ENCODE data around the gene PRPS1.
"Not testable (repeated sequence)": the region's sequence is repeated elsewhere in the genome, so short reads cannot be mapped to it uniquely, and the experiment has no call there.

PRPS1 gene

GRCh38 chrX:107630031-107630689 is 1.9 kb downstream of the PRPS1 start:
- no peak for DNase-seq (ENCODE audit: low read depth)

DNA sequence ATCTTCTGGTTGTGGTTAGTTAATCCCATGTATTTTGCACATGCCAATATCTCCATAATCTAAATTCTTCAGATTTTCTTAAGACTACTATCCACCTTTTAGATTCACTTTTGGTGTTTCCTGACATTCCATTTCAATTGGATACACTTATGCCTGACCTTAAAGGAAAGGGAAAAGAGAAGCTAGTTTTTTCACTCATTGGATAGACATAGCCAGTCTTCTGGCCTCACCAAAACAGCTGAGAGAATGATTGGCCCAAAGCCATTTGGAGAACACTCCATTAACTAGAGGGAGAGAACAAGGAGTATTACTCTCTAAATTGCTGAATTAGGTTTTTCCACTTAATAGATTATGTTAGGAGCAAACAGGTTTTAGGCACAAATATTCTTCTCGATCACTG is 4.0 kb downstream of the PRPS1 start:
- DNase-seq (ENCODE audit: low read depth): peak; percentile 13

DNA sequence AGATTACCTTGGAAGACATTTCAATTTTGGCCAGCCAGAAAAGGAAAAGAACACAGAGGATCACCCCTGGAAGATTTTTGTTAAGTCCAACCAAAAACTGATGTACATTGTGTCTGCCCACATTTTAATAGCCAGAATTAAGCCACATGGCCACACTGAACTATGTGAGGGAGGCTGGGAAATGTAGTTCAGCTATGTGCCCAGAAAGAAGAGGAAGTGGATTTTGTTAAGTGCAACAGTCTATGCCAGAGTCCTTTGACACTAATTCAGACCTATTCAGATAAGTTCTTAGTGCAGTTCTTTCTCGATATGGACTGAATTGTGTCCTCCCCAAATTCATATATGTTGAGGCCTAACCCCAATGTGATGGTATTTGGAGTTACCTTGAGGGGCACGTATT is 18.4 kb downstream of the PRPS1 start:
- DNase-seq (ENCODE audit: low read depth): no peak

GRCh38 chrX:107648332-107648731 is 20.0 kb downstream of the PRPS1 start:
- DNase-seq (ENCODE audit: low read depth): no peak

GRCh38 chrX:107654566-107654871 is 26.2 kb downstream of the PRPS1 start:
- no peak for DNase-seq (ENCODE audit: low read depth)

DNA sequence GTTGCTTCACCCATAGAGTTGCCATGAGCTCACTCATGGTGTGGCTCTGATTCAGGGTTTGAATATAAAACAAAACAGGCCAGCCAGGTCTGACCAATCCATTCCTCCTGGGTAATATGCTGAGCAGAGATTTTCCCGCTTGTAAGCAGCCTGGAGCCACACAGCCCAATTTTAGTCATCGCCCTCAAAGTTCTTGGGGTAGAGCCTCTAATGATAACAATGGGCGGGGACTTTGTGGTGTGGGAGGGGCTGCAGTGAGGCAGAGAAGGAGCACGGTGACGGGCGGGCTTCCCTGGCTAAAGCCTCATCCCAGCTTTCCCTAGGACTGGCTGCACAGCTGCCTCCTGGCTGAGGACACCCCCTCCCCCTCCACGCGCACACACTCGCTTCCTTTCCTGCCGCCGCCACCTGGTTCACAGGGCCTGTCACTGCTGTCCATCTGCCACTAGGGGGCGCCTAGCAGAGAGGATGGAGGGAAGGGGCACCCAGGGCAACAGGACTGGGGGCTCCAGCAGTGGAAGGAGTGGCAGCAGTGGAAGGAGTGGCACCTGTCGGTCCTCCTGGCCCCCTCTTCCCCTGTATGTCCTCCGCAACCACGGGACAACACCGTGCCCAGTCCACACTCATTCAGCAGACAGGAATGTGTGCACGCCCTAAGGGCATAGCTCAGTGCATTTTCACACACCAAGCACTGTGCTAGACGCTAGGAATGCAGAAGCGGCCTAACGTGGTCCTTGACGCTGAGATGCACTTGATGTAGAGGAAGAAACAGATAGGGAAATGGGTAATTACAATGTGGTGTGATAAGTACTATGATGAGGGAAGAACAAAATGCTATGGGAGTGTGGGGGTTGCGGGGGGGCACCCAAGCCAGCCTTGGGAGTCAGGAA is 26.8 kb downstream of the PRPS1 start:
- peak; percentile 95 for DNase-seq (ENCODE audit: low read depth)

GRCh38 chrX:107656978-107657377 is 28.7 kb downstream of the PRPS1 start:
- DNase-seq (ENCODE audit: low read depth): no peak

- DNase-seq (ENCODE audit: low read depth): no peak
Measured at GRCh38 chrX:107658660-107659059, 30.4 kb downstream of the PRPS1 start.

DNA sequence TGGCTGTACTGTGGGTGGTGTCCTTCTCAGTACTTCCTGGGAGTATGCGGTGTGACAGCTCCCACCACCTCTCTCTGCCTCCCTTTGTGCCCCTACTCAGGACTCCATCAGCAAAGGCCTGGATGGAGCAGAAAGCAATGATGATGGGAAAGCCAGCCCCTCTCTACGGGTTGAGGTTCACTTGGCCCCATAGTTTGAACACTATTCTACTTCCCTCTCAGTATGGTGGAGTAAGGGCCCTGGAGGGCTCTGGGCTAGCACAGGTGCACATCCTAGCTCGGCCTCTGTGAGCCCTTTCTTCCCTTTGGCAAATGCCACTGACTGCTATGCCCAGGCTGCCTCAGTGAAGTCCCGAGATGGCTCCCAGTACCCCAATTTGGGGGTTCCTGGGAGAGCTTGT is 31.0 kb downstream of the PRPS1 start:
- DNase-seq (ENCODE audit: low read depth): no peak

GRCh38 chrX:107659768-107660167 is 31.5 kb downstream of the PRPS1 start:
- peak; percentile 60 for DNase-seq (ENCODE audit: low read depth)

DNA sequence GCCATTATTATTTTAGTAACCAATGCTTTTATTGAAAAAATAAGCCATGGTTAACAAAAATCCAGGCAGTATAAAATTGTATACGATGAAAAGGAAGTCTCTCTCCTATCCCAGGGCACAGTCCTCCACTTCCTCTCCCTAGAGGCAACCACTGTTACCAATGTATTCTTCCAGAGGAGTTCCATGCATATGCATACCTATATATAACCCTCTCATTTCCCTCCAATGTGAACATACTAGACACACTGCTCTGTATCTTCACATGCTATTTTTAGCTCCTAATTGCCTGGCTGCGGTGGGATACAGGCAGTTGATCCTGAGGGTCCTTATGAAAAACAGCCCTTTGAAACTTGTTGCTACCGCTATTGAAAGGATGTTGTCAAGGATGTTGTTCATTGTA is 33.8 kb downstream of the PRPS1 start:
- DNase-seq (ENCODE audit: low read depth): no peak

DNA sequence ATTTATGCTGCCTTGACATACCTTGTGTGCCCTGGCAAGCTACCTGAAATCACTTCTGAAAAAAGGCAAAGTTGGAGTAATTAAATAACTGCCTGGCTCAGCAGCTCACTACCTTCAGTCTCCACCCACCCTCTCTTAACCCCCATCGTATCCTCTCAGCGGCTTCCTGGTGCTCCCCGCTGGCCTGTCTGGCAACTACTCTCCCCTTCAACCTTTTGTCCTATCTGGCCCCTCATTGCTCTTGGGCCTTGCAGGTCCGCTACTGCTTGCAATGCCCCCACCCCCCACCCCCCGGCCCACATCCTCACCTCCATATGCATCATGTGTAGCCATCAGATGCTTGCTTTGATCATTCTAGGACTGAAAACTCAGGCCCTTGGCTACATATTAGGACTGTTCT is 34.5 kb downstream of the PRPS1 start:
- DNase-seq (ENCODE audit: low read depth): no peak

GRCh38 chrX:107666931-107667330 is 38.6 kb downstream of the PRPS1 start:
- no peak for DNase-seq (ENCODE audit: low read depth)

GRCh38 chrX:107667426-107667825 is 39.1 kb downstream of the PRPS1 start:
- no peak for DNase-seq (ENCODE audit: low read depth)

DNA sequence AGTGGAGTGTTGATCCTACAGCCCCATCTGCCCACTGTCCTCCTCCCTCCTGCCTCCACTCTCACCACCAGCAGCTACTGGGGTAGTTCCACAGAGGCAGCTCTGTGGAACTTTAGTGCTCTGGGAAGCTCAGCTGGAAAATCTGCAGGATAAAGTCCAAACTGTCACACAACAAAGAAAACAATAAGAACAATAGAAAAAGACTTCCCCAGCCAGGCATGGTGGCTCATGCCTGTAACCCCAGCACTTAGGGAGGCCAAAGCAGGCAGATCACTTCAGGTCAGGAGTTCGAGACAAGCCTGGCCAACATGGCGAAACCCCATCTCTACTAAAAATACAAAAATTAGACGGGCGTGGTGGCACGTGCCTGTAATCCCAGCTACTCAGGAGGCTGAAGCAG is 40.4 kb downstream of the PRPS1 start:
- not testable (repeated sequence) for DNase-seq (ENCODE audit: low read depth)

DNA sequence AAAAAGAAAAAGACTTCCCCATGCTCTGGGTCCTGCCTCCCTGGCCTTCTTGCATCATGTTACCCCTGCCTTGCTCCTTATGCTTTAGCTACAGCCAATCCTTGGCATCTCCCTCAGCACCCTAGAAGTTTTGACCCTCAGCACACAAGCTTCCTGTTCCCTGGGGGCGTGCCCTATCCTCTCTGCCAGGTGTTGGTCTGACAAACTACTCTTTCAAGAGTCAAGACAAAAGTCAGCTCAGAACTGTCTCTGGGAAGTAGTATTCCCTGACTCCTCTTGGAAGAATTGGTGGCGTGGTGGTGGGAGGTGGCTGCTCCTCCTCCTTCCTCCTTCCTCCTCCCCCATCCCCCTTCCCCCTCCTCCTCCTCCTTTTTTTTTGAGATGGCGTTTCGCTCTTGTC is 41.0 kb downstream of the PRPS1 start:
- no peak for DNase-seq (ENCODE audit: low read depth)

GRCh38 chrX:107669885-107670628 is 41.7 kb downstream of the PRPS1 start:
- no peak for DNase-seq (ENCODE audit: low read depth)

GRCh38 chrX:107671256-107671655 is 42.9 kb downstream of the PRPS1 start:
- DNase-seq (ENCODE audit: low read depth): not testable (repeated sequence)

DNA sequence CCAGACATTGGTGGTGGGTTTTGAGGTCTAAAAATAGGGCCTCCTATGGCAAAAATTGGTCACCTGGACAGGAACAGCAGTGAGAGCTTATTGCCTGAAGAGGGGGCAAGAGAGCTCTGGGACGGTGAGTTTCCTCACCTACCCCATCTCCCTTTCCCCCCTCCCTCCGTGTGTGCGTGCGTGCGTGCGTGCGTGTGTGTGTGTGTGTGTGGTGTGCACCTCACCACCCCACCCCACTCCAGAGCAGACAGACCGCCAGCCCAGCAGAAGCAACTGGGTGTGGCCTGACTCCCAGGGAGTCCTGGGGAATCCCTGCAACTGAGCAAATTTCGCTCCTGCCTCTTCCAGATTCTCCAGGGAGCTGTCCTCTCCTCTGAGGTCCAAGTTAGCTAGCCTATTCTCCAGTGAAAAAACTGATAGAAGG is 44.7 kb downstream of the PRPS1 start:
- peak; percentile 70 for DNase-seq (ENCODE audit: low read depth)

DNA sequence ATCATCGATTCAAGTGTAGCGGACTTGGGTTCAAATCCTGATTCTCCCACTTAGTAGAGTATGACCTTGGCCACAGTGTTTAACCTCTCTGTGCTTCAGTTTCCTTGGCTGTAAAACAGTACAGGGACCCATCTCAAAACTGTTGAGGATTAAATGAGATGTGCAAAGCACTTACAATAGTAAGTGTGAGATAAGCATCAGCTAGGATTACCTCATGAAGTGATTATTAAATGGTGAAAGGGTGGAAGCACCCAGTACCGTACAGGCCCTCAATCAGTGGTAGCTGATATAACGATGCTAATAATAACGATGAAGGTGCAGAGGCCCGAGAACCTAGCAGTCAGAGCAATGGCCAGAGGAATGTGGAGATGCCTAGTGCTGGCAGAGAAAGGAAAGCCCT is 45.1 kb downstream of the PRPS1 start:
- no peak for DNase-seq (ENCODE audit: low read depth)

DNA sequence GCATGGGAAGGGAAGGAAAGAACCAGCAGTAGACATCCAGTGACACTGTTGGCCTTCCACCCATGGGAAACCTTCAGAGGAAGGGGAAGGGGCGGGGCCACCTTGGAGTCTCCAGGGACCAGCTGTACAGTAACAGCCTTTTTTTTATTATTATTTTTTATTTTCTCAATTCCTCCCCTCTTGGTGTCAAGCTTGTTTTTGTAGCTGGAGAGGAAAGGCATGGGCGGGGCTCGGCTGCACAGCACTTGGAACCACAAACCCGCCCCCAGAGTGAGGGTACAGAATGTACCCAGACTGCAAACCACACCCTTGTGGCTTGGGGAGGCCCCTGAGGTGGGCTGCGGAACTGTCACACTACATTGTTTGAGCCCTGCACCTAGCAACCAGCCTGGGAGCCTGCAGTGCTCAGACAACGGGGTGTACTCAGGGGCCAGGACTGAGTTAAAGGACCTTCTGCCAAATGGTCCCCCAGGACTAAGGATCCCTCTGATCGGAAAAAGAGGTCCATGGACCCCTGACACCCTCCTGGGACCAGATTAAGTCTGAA is 45.7 kb downstream of the PRPS1 start:
- DNase-seq (ENCODE audit: low read depth): peak; percentile 5

DNA sequence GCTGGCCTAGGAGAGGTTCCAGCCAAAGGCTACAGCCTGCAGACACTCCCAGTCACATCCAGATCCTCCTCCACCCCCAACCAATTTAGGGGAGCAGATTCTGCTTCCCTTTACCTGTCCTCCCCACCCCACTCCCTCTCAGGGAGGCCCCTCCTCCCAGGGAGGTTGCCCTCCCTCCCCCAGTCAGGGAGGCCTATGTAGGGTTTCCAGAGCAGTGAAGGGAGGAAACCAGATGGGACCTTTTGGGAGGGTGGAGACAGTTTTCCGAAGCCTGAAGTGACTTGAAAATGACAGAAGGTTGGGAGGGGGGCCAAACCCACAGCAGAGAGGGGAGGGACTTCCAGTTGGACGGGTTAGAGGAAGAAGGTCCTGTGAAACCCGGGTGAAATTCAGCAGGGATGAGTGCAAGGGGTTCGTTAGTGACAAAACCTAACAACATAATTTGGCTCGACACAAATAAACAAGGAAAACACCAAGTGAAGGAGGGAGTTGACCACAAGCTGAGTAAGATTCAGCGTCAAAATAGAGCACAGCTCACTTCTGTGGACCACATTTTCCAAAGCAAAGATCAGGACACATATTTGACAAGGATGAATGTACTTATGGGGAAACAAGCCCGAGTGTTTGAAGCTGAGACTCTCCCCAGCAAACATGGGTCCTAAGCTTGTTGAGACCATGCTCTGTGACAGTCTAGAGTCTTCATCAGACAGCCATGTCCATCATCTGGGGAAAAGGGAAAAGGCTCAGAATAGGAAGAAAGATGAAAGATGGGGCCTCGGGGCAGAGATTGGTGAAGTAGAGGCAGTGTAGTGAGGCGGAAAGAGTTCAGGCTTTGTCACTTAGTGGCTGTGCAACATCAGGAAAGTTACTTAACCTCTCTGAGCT is 46.4 kb downstream of the PRPS1 start:
- DNase-seq (ENCODE audit: low read depth): peak; percentile 29
